HepG2 (cell line): ENCODE results near the gene SLC44A4. TPM values are rescaled to one million over a fixed set of nuclear protein-coding genes. Genes with fewer than 3 reads are reported as not detected.

Source experiments
- ATAC-seq: fragments of 200-7000 bp; cut with Tn5 transposase; 3 replicates; pipeline ENCODE4 v1.9.1; 2020; ENCODE audit warnings: mild to moderate bottlenecking, moderate library complexity
- BruUV-seq: library from RNA; stranded (reverse); fragments of 400-500 nt; replicated peaks from 2 replicates; lab custom pipeline; 2021; lab: Mats Ljungman, UMichigan
- CTCF ChIA-PET: fragments of 300-600 bp; formaldehyde crosslinking; extraction: SDS; loops from one replicate; lab custom pipeline; 2021; ENCODE audit warnings: low total read pairs, inconsistent platforms, low intra/inter-chr PET ratio; lab: Yijun Ruan, JAX
- POLR2A ChIA-PET: fragments of 350-600 bp; sonication (Branson Sonifier 250); formaldehyde crosslinking; loops from one replicate; lab custom pipeline; 2020; ENCODE audit warnings: antibody characterized with exemption, inconsistent platforms; lab: Yijun Ruan, JAX
- DNase-seq: peaks from one replicate; pipeline ENCODE4 v3.0.0-alpha.2; 2015; ENCODE audit warnings: low spot score
- FAIRE-seq: peaks from 3 replicates; lab custom pipeline; 2011; peaks lifted over from hg19 to GRCh38; lab: Jason Lieb, UNC
- H2AFZ ChIP-seq: one replicate; pipeline ENCODE4 v1.6.1; 2011; ENCODE audit warnings: low read length, inconsistent platforms
- H3K27ac ChIP-seq: fragments of 300-600 bp; 3 replicates; pipeline ENCODE4 v1.8.0; 2011; ENCODE audit warnings: mixed run types, mild to moderate bottlenecking, mixed read lengths, low read length, inconsistent platforms; ENCODE audit not compliant: insufficient read depth; ENCODE audit errors: extremely low read length
- H3K27me3 ChIP-seq, 2 experiments: fragments of 200-600 bp in 1 of 2; 2 replicates in 1 of 2; 3 replicates in 1 of 2; pipeline versions ENCODE4 v1.6.0 to v1.8.0; 2011; ENCODE audit warnings: low read length in 2 of 2, mild to moderate bottlenecking in 2 of 2, moderate library complexity in 2 of 2, inconsistent platforms in 1 of 2; ENCODE audit not compliant: insufficient read depth in 2 of 2, control insufficient read depth in 1 of 2
- H3K36me3 ChIP-seq, 2 experiments: fragments of 200-600 bp in 1 of 2; replicated peaks in 1 of 2; 2 replicates in 1 of 2; 3 replicates in 1 of 2; pipeline versions ENCODE4 v1.5.1 to v1.8.0; 2011; ENCODE audit warnings: low read length in 2 of 2, inconsistent platforms in 1 of 2; ENCODE audit not compliant: insufficient read depth in 2 of 2, control insufficient read depth in 1 of 2
- H3K4me1 ChIP-seq: 2 replicates; pipeline ENCODE4 v1.5.1; 2012; ENCODE audit warnings: low read length, inconsistent platforms; ENCODE audit not compliant: insufficient read depth
- H3K4me2 ChIP-seq: 2 replicates; pipeline ENCODE4 v1.6.0; 2011; ENCODE audit warnings: low read depth, low read length, inconsistent platforms
- H3K4me3 ChIP-seq, 3 experiments: fragments of 200-600 bp in 1 of 3; sonication (generic), shearing (Covaris generic) in 1 of 3; replicated peaks in 1 of 3; 2 replicates each; pipeline ENCODE4 v1.5.1; 2011 to 2016; ENCODE audit warnings: low read length in 3 of 3, inconsistent platforms in 2 of 3, low read depth in 2 of 3, mild to moderate bottlenecking in 2 of 3, control low read depth in 1 of 3, mixed read lengths in 1 of 3; ENCODE audit not compliant: insufficient read depth in 1 of 3
- H3K79me2 ChIP-seq: one replicate; pipeline ENCODE4 v1.6.1; 2011; ENCODE audit warnings: low read length, inconsistent platforms; ENCODE audit not compliant: insufficient read depth
- H3K9ac ChIP-seq: 2 replicates; pipeline ENCODE4 v1.6.0; 2011; ENCODE audit warnings: mild to moderate bottlenecking, low read depth, low read length, inconsistent platforms; ENCODE audit not compliant: insufficient read depth
- H3K9me3 ChIP-seq: 2 replicates; pipeline ENCODE4 v1.5.1; 2012; ENCODE audit warnings: mild to moderate bottlenecking, low read length
- H4K20me1 ChIP-seq: 2 replicates; pipeline ENCODE4 v1.6.0; 2011; ENCODE audit warnings: inconsistent platforms, mild to moderate bottlenecking, low read length, moderate library complexity; ENCODE audit not compliant: insufficient read depth
- ELF4 ChIP-seq: sonication (generic); formaldehyde crosslinking; IDR thresholded peaks from 2 replicates; pipeline ENCODE4 v1.5.0; 2020; ENCODE audit warnings: missing genetic modification reagents, mild to moderate bottlenecking, moderate library complexity, borderline replicate concordance
- GATAD1 ChIP-seq: IDR thresholded peaks from 2 replicates; pipeline ENCODE4 v1.6.1; 2016; ENCODE audit warnings: missing genetic modification reagents, missing compliant biosample characterization
- KLF15 ChIP-seq: sonication (generic); formaldehyde crosslinking; IDR thresholded peaks from 2 replicates; pipeline ENCODE4 v1.8.1; 2023; ENCODE audit warnings: borderline replicate concordance, mild to moderate bottlenecking, inconsistent platforms, missing genetic modification reagents, mixed read lengths
- MIXL1 ChIP-seq: IDR thresholded peaks from 2 replicates; pipeline ENCODE4 v1.6.1; 2016
- NFIB ChIP-seq: sonication (generic); formaldehyde crosslinking; IDR thresholded peaks from 2 replicates; pipeline ENCODE4 v1.9.0; 2021; ENCODE audit warnings: missing genetic modification reagents, mild to moderate bottlenecking, borderline replicate concordance
- PRMT3 ChIP-seq: sonication (generic); formaldehyde crosslinking; IDR thresholded peaks from 2 replicates; pipeline ENCODE4 v1.8.1; 2022; ENCODE audit warnings: low read depth, mild to moderate bottlenecking, moderate library complexity, missing genetic modification reagents, borderline replicate concordance
- SALL2 ChIP-seq: sonication (generic); formaldehyde crosslinking; IDR thresholded peaks from 2 replicates; pipeline ENCODE4 v1.8.1; 2023; ENCODE audit warnings: mild to moderate bottlenecking, missing genetic modification reagents, inconsistent platforms
- ZBTB40 ChIP-seq, 2 experiments: fragments of 450-650 bp in 1 of 2; sonication (generic) in 1 of 2; formaldehyde crosslinking in 1 of 2; IDR thresholded peaks; 2 replicates each; pipeline versions ENCODE4 v1.6.1 to v1.8.0; 2016 to 2022; ENCODE audit warnings: antibody characterized with exemption in 1 of 2, mild to moderate bottlenecking in 1 of 2, missing genetic modification reagents in 1 of 2
- ZNF615 ChIP-seq: sonication (generic); formaldehyde crosslinking; IDR thresholded peaks from 2 replicates; pipeline ENCODE4 v1.5.0; 2020; ENCODE audit warnings: mild to moderate bottlenecking, missing genetic modification reagents, borderline replicate concordance
- ZNF678 ChIP-seq: sonication (generic); formaldehyde crosslinking; IDR thresholded peaks from 2 replicates; pipeline ENCODE4 v1.4.0; 2020; ENCODE audit warnings: mild to moderate bottlenecking, missing genetic modification reagents
- WGBS: methylation state at CpG from one replicate; pipeline ENCODE4 v1.1.6; 2017; ENCODE audit warnings: low lambda C conversion rate; 5-methylcytosine and 5-hydroxymethylcytosine counted together
- in situ Hi-C: cut with HindIII; loops from 2 replicates; pipeline ENCODE4 v1.10.0; 2017; ENCODE audit warnings: low pct_unique_long_range_greater_than_20kb; ENCODE audit not compliant: extremely low pct_ligation_motif_present
- intact Hi-C: fragments of 100-400 bp; cut with micrococcal nuclease; formaldehyde crosslinking; loops from one replicate; pipeline ENCODE4 v1.10.0; 2022; ENCODE audit not compliant: unreplicated experiment
- polyA plus RNA-seq, 8 experiments: library from polyadenylated mRNA; depleted of rRNA in 3 of 8; stranded (reverse) in 7 of 8; unstranded in 1 of 8; fragments of >200 nt; fragmentation: Illumina TruSeq in 4 of 8; extraction: Trizol in 4 of 8; gene quantifications; 2 replicates each; pipeline versions ENCODE4 v1.2.1 to v1.2.3, GENCODE V29; 2011 to 2016; ENCODE audit warnings: low read depth in 4 of 8, missing spikeins in 1 of 8, mixed read lengths in 1 of 8; ENCODE audit not compliant: insufficient read depth in 1 of 8
- total RNA-seq, 5 experiments: library from RNA; depleted of rRNA; stranded (reverse); fragments of >200 nt; fragmentation: Illumina TruSeq; extraction: Trizol; gene quantifications; 2 replicates each; pipeline ENCODE4 v1.2.3, GENCODE V29; 2016; ENCODE audit warnings: low read depth in 1 of 5
- TF ChIP-seq, protein P1 (sequence below): sonication (generic); formaldehyde crosslinking; IDR thresholded peaks from 2 replicates; pipeline ENCODE4 v1.8.0; 2022; ENCODE audit warnings: mild to moderate bottlenecking, missing genetic modification reagents, moderate library complexity

The SLC44A4 gene
- total and polyA plus RNA-seq, 2 of the 13 experiments (the other 11 are each of a cell fraction or from before 2014, with no cell fraction given) = 3.5 to 5.9 TPM

GRCh38 chr6:31861919-31862343 is 16.9 kb downstream of the SLC44A4 start:
- no peak overlapping the region for H2AFZ ChIP-seq
- BruUV-seq = no TSS peak
- no peaks in the 10 kb centered on the region for H4K20me1 ChIP-seq
- no peak for FAIRE-seq
- CTCF ChIA-PET = no interaction called here
- H3K9ac ChIP-seq = peak overlapping the region; percentile 89
- ATAC-seq = no peak
- POLR2A ChIA-PET = interaction anchor here (0.8 to 5.4 kb wide), 27 partner anchors 11 to 209 kb away, joined by 3 to 264 read pairs (median 10); partner anchors contain the start of genes APOM, BAG6, C2 and CFB
- WGBS = 15% methylated on average over 17 of the region's 17 CpGs
- peaks cover 65% of the 10 kb centered on the region for H3K4me1 ChIP-seq
- H3K4me3 ChIP-seq = peak overlapping the region; percentile 75 to 99 (median 84)
- peak overlapping the region; percentile 93 for H3K4me2 ChIP-seq
- no peak for DNase-seq
- no peaks in the 10 kb centered on the region for H3K9me3 ChIP-seq
- no peaks in the 10 kb centered on the region; a peak in 1 of 5 replicates for H3K27me3 ChIP-seq
- in situ Hi-C loops (no loop called here), intact Hi-C loops (loop anchor here (1.0 to 2.0 kb wide), 2 partner anchors 27 to 90 kb away; no protein-coding TSS in a partner anchor)
- H3K36me3 ChIP-seq = peaks cover 8 to 33% of the 10 kb centered on the region in 2 experiments; a peak in 4 of 5 replicates
- H3K79me2 ChIP-seq = peaks cover 35% of the 10 kb centered on the region
- peak overlapping the region; percentile 61 for H3K27ac ChIP-seq
- TF ChIP-seq, protein P1, sequence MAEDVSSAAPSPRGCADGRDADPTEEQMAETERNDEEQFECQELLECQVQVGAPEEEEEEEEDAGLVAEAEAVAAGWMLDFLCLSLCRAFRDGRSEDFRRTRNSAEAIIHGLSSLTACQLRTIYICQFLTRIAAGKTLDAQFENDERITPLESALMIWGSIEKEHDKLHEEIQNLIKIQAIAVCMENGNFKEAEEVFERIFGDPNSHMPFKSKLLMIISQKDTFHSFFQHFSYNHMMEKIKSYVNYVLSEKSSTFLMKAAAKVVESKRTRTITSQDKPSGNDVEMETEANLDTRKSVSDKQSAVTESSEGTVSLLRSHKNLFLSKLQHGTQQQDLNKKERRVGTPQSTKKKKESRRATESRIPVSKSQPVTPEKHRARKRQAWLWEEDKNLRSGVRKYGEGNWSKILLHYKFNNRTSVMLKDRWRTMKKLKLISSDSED (CRISPR knock-in tag) = no peak
- TF ChIP-seq GATAD1 (CRISPR knock-in tag) = no peak
- TF ChIP-seq ELF4 = 0 out of 2 replicates have a peak, but pooled peaks have one; percentile 1
- peak; percentile 41; the same call in 1 of the 2 replicates for TF ChIP-seq NFIB (CRISPR knock-in tag)
- TF ChIP-seq ZNF615 = 0 out of 2 replicates have a peak, but pooled peaks have one; percentile 20
- TF ChIP-seq PRMT3 (CRISPR knock-in tag) = no peak
- TF ChIP-seq ZNF678 = 0 out of 2 replicates have a peak, but pooled peaks have one; percentile 12
- no peak for TF ChIP-seq ZBTB40 (IDR thresholded peaks at IDR 0.05)
- TF ChIP-seq ZBTB40 (CRISPR knock-in tag; IDR thresholded peaks at IDR 0.05) = peak; percentile 4; the same call in 1 of the 2 replicates
- TF ChIP-seq SALL2 (CRISPR knock-in tag) = no peak
- TF ChIP-seq KLF15 (CRISPR knock-in tag) = no peak
- TF ChIP-seq MIXL1 (CRISPR knock-in tag) = no peak
